UCSD-AML1 (cell line): ENCODE measurements around the gene PFDN2.
A peak's percentile ranks its signal among the peaks of the same experiment; 100 is the strongest.

ENCODE experiments used
- DNase-seq: peaks from one replicate; lab custom pipeline; 2025; ENCODE audit not compliant: unreplicated experiment; lab: John Stamatoyannopoulos, UW

PFDN2 gene

DNA sequence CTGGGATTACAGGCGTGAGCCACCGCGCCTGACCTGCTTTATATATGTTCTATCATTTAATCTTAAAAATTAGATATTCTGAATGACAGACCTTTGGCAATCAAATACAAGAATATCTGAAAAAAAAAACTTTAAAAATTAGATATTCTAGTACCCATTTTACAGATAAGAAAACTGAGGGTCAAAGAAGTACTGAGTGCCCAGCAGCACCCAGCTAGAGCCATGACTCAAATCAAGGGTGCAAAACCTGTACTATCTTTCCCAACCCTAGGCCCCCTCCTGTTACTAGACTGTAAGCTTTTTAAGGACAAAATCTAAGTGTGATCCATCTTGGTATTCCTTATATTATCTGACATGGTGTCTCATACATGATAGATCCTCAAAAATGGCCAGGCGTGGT lies 56.4 kb downstream of the PFDN2 start:
- DNase-seq, result no peak

DNA sequence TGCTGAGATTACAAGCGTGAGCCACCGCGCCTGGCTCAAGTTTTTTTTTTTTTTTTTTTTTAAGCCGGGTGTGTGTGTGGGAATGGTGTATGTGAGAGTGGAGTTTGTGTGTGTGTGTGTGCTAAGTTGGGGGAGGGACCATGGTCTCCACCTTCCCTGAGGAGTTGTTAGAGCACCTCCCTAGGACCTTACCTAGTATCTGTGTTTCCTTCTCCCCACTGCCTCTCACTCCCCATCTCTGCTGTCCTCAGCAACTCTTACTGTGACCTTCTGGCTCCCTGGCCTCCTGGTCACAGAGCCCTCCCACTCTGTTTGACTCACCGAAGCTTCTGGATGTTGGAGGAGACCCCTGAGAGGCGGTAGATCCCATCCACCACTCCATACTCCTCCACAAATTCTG lies 58.5 kb downstream of the PFDN2 start:
- no peak for DNase-seq

DNA sequence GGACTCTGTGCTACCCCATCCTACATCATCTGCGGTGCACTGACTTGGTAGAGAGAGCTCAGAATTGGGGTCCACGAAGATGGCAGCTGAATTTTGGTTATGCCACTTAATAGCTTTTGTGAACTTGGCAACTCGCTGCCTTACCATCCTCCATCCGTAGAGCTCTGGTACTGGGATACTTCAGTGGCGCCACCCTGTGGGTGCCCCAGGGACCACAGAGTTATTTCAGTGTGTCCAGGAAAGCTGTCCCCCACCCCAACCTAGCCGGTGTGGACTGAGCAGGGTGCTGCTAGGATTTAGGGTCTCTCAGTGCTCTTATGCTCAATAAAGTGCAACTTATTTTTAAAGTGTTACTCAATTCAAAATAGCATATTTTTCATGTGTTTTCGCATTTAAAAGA lies 63.0 kb downstream of the PFDN2 start:
- peak; percentile 24 for DNase-seq

DNA sequence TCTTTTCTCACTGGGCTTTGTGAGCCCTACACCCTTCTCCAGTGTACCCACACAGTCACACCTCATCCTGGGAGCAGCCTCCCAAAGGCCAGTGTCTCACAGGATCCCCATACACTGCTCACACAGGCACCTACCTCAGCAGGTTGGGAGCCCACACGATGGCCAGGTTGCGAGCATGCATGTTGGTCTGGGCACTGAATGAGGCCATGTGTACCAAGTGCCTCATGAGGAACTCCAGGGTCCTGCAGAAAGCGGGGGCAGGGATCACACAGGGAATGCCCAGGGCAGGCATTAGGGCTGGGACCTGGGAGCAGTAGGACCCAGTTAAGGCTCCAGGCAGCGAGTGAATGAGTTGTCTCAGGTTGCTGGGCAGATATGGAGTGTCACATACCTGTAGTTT lies 63.6 kb downstream of the PFDN2 start:
- DNase-seq, result no peak

DNA sequence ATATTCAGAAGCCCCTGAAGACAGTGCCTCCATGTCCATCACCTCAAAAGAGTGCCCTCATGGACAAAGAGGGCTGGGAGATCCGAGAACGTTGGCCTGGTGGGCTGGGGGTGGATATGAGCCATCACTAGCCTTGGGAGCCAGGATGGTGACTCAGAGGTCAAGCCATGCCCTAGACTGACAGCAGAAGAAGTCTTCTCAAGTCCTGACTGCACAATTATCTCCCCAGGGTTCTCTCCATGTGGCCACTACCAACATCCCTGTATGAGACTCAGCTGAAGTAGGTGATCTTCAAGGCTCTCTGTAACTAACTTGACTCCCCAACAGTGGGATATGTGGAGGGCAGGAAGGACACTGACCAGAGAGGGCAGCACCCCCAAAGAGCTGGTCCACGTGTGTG lies 64.9 kb downstream of the PFDN2 start:
- no peak for DNase-seq

- DNase-seq, result no peak
Measured at GRCh38 chr1:161051219-161051618, 66.6 kb downstream of the PFDN2 start.
